T follicular helper cell (primary cell): ENCODE data around the gene JUN.

ENCODE experiments used
- DNase-seq: peaks from one replicate; pipeline ENCODE4 v3.0.0-alpha.2; 2020; ENCODE audit warnings: low read depth

JUN gene

DNA sequence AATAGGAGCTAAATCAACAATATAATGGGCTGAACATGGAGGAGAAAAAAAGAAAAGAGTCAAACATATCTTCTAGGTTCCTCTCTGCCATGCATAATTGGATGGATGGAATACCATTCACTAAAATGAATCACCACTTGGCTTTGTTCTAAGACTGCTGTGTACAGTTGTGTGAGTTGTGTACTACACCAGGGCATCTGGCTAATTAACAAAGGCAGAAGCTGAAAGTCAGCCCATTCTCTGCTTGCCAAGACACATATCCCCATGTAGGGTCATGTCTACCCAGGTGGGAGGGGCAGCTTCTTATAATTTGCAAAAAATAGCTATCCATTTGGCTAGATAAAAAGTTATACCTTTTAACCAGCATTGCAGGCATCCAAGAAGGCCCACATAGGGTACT is 21.0 kb downstream of the JUN start:
- no peak for DNase-seq

DNA sequence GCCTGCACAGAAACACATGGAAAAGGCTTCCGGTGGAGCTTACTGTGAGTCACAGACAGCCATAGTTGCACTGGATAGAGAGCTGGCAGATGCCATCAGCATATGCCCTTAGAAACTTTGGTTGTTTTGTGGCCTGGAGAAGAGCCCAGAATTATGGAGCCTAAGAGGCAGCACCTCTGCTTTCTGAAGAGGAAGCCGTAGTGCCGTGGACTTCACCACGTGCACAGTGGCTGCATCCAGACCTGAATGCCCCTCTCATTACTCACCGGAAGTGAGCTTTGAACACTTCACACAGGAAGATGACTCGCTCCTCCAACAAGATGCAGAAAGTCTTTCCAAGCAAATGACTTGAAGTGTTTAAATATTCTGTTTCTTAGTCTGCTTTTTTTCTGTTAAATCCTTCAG is 28.4 kb downstream of the JUN start:
- DNase-seq, result no peak

DNA sequence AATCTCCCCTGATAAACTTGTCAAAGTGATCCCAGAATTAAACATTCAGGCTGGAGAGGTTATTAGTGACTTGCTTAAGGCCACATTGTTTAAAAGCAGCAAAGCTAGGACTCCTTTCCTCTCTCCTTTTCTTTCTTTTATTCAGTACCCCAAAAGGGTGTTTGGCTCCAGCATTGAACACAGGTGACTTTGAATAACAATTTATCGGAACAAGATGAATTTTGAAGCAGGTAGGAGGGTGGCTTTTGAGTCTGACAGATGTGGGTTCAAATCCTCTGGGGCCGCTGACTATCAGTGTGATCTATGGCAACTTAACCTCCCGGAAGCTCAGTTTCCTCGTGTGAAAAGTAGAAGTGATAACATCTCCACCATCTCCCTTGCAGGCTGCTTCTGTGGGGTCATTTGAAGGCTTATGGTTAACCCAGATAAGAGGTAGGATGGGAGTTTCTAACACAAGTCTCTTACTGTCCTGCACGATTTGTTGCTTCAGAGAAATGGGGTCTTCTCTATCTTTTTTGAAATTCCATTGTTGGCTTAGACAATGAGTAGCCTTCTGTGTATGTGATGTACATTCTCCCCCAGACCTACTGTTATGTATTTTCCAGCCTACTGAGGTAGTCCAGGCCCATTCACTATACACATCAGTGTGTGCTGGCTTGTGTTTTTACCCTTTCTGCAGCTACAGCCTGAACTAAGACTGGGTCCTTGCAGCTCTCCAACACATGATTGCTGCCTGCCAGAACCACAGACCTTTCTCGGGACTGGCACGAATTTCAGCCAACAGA is 29.0 kb downstream of the JUN start:
- DNase-seq, result no peak

DNA sequence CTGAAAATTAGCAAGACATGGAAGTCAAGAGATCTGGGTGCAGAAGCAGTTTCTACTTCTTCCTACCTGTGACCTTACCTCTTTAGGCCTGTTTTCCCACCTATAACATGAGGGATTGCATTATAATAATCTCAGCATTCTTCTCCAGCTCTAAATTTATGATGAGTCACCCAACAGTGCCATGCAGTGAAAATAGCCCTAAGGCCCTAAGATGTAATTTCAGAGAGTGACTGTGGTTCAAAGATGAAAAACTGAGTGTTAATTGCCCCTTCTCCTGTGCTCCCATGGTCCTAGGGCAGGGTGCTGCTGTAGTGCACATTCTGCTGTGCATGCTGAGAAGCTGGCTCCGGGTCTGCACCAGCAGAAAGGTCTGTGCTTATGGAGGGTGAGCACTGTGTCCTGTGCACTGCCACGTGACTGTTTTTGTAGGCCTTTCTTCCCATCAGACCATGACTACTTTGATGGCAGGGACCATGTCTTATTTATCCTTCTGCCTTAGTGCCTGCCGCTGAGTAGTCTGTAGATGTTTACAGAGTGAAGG is 29.7 kb downstream of the JUN start:
- DNase-seq, result no peak

DNA sequence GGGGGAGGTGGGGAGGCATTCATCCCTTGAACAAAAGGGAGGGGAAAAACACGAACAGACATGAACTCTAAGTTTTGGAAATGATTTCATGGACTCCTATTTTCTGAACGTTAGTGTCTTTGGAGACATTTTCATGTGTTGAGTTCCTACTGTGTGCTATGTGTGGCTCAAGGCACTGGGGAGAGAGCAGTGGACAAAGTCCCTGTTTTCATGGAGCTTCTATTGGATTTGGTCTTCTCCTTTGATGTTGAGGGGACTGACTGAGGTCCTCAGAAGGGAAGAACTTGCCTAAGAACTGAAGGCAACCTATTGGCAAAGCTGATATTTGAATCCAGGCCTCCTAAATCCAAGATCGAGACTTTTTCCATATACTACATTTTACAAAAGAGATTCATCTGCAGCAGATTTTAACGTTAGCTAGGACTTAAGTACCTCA is 30.4 kb downstream of the JUN start:
- no peak for DNase-seq

DNA sequence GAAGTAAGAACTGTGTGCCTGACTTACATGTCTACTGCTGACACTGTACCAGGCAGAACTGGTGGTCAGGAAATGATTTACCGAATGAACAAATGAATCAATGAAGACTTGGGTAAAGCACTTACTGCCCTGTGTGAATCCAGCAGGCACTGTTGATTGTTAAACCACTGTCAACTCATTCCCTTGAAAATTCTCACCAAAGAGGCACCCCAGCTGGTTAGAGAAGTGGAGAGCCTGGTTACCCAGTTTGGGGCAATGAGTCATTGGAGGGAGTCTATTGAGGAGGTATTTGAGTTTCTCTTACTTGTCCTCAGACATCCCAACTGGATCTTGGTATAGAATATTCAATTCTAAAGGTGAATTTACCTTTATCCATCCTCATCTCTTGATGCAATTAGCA is 34.2 kb downstream of the JUN start:
- no peak for DNase-seq

DNA sequence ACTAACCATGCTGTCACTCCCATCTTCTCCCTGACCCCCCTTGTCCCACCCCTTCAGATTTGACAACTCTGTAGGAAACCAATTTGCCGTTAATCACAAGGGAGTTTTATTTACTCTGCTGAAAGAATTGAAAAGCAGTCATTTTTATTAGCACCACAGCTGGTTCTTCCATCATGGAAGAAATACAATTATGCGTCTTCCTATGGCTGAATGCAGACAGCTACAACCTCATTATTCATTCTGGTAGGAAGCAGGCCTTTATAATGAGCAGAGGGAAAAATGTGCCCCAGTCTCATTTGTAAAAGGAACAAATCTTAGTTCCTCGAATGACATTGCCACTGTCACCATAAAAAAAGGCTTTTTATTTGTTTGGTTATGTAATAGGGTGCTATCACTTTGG is 35.2 kb downstream of the JUN start:
- no peak for DNase-seq

DNA sequence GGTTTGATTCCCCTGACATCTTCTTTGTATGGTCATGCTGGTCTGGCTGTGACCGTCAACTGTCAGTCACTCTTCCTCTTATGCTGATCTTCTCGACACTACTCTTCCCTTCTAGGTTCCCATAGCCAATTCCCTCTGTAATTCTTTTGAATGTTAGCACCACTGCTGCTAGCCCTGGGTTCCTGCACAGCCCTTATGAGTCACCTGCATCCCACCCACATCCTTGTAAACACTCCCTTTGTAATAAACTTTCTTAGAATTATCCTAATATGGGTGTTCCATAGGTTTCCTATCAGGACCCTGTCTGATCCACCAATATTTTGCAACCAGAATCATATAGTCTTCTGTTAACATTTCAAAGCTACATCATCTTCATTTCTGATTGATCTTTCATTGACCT is 37.1 kb downstream of the JUN start:
- no peak for DNase-seq

DNA sequence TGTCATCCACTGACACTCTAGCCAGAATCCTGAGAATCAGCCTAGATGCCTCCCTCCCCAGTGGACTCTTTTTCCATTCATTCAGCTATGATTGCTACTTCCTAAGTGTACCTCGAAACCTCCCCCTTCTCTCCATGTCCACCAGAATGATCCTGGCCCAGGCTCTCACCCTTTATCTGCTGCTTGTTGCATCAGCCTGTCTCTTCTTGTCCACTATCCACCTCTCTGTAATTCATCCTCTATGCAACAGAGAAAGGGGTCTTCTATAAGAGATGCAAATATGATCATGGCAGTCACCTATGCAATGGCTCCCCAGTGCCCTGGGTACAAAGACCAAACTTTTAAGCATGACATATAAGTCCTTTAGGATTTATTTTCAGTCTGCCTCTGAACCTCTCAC is 37.7 kb downstream of the JUN start:
- no peak for DNase-seq

DNA sequence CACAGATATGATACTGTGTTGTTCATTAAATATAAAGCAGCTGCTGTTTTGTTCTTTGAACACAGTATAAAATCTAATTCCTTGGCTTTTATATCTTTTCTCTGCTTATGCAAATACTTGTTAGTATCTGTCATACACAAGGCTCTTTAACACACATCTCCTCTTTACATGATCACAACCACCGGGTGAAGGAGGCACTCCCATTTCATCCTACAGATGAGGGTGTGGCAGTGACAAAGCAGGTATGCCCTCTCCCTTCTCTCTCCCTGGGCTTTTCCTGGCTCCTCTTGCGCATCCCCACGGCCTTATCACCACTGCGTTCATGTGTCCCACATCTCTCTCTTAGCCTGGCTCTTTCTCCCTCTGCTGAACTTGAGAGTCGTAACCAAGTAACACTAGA is 38.2 kb downstream of the JUN start:
- no peak for DNase-seq

DNA sequence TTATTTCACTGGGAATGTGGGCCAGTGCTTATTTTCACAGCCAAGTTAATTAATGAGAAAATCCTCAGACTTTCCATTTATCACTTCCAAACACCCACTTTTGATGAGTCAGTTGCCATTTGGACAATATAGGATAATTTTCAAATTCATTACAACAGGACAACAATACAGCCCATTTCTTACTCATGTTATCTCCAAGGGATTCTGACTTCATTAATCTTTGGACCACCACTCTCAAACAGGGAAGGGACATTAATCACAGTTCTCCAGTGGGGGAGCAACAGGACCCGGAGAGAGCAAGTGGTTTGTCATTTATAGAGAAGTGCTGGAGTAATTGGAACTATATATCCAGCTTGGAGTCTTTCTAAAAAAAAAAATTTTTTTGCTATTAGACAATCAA is 38.7 kb downstream of the JUN start:
- no peak for DNase-seq

DNA sequence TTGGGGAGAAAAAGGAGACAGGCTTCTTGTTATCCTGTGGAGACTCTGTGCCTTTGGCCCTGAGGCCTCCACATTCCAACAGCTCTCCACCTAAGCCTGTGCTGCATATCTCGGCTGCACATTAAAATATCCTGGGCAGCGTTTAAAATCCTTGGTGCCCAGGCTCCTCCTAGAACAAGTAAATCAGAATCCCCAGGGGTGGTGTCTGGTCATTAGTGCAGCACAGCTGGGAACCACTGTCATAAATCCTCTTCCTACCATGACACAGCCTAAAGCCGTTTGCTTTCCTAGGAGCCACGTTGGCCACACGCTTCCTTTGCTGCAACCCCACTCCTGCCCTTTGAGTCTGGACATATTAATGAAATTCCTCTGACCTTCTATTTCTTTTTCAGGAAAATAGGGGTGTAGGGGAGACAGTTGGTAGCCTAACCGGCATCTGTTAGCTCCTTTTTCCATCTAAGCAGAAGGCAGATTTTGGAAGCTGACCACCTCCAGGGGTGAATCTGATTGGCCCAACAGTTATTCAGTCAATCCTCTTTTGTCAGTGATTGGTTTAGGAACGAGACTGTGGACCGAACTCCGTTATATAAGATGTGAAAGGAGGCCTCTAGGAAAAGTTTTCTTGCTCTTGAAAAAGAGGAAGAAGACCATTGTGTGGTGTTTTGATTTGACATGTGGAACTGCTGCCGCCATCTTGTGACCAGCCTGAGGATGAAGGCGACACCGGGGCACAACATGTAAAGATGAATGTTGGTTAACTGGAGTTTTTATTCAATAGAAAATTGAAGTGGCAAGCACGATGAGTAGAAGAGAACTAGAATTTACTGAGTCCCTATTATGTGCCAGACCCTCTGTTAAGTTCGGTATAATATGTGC is 41.9 kb downstream of the JUN start:
- DNase-seq, result no peak

DNA sequence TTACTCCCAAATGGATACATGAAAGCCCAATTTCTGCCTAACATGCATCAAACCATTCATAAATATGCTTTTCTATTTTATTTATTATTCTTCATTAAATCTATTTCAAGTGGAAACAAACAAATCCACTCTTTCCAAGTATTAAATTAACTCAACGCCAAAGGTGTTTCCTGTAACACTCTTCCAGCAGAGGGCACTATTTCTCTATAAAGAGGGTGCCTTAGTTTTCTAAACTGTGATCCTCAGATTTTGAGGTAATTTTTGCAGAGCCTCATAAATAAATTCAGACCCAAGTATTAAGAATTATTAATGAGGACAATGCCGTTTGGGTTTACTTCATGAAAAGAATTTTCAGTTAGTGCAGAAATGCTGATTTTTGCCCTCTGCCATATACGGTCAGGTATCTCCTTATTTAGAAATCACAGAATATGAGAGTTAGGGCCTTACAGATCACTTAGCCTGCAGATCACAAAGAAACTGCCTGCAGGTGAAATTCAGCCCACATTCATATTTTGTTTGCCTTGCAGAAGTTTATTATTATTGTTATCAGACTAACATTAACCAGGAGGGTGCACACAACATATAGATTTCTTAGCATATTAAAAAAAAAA is 43.9 kb downstream of the JUN start:
- no peak for DNase-seq

DNA sequence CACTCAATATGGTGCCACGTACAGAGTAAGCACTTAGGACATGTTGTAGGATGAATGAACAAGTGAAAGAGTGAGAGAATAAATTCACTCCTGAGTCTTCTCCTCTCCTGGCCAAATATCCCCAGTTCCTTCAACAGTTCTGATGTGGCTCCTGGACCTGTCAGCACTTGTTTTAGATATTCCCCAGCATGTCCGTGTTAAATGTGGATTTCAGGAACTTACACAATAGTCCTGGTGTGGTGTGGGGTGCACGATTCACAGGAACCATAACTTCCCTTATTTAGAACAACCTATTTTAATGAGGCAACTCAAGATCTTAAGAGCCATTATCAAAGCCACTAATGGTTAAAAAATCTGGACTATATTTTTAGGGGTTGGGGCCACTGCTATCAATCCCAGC is 45.0 kb downstream of the JUN start:
- no peak for DNase-seq

DNA sequence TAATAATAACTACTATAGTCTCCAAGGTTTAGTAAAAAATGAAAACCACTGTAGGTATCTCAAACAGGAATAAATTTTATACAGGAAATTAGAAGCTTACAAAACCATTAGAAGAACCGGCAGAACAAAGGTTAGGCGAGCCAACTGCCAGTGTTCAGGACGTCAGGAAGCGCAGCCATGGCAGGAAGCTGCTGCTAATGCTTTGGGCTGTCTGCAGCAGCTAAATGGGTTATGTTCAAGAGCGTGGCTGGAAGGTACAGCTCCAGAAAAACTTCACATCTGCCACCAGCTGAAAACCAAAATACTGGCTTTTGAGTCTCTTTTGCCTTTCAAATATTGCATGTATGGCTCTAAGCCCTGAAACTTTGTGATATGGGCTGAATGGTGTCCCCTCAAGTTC is 48.3 kb downstream of the JUN start:
- DNase-seq, result no peak

DNA sequence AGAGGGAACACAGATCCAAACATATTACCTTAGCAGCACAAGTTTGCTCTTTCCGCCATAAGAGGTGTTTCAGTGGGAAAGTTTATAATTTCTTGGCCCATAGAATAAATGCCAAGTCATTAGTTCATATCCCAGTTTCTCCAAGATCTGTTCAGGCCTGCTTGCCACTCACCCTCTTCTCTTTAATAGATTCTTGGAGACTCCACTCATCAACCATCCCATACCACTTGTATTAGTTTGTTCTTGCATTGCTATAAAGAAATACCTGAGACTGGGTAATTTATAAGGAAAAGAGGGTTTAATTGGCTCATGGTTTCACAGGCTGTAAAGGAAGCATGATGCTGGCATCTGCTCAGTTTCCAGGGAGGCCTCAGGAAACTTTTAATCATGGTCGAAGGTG is 49.2 kb downstream of the JUN start:
- no peak for DNase-seq

DNA sequence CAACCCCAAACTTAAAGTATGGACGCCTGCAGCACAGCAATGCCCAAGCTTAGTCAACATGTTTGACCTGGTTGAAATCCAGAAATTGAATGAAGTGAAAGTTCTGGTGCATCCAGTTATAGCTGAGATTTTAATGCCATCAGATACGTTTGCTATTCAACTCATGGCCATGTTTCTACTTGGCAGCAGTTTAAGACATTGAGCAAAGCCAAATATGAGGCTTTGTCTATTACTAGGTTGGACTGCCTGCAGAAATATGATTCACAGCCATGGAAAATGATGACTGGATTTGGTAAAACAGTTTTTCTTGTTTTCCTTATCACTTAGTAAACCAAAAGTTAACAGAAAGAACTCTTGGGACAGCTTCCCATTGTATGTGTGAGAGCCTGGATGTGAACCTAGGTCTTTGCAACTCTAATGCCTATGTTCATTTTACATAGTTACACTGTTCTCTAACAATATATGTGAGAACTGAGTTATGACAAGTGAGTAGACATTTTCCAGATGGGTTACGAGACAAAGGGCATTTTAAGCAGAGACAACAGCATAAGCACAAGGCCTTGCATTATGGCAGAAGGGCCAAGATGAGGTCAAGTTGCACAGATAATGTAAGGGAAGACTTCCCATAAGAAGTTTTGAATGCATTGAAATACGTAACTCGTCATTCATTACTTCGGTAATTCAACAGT is 51.6 kb downstream of the JUN start:
- DNase-seq, result no peak
